ENCODE measurements around the gene STYX.

- TF ChIP-seq TCF7L2 (IDR thresholded peaks at IDR 0.05; ENCODE audit: low read depth, low read length) (no peak), CTCF (IDR thresholded peaks at IDR 0.05) (no peak), SIN3A (IDR thresholded peaks at IDR 0.05; ENCODE audit: borderline replicate concordance, insufficient read depth, low read depth, low read length) (no peak), REST (IDR thresholded peaks at IDR 0.05; ENCODE audit: insufficient read depth in 1 of 2, low read depth in 2 of 2, low read length in 1 of 2) (no peak)
Observed at GRCh38 chr14:52821805-52822250, 91.9 kb downstream of the STYX start.

All from Panc1 (cell line).